H1 (cell line): ENCODE data around the gene EPN2. TPM values are rescaled to one million over a fixed set of nuclear protein-coding genes. Genes with fewer than 3 reads are reported as not detected.

Experiments
- CHD7 ChIP-seq: fragments of 300-600 bp; sonication (generic); IDR thresholded peaks from 2 replicates; pipeline ENCODE4 v1.7.1; 2012; ENCODE audit warnings: low read length, moderate library complexity, mild to moderate bottlenecking, inconsistent platforms; ENCODE audit not compliant: insufficient replicate concordance
- polyA plus RNA-seq, 7 experiments: library from polyadenylated mRNA; depleted of rRNA in 3 of 7; stranded (reverse) in 5 of 7; unstranded in 2 of 7; fragments of >200 nt in 5 of 7; fragments of 200-250 nt in 2 of 7; gene quantifications; 1 replicate in 5 of 7; 2 replicates in 1 of 7; 4 replicates in 1 of 7; pipeline versions ENCODE4 v1.2.1 to v1.2.3, GENCODE V29; 2011 to 2013; ENCODE audit warnings: missing spikeins in 2 of 7, mixed read lengths in 2 of 7
- total RNA-seq: library from RNA; stranded (reverse); fragmentation: NEBNext Ultra II Directional; extraction: Animal tissue kit (Norgen Biotek cat#: 25700); gene quantifications from 2 replicates; pipeline ENCODE4 v1.2.1, GENCODE V29; 2021

The EPN2 gene
- total and polyA plus RNA-seq, 2 of the 8 experiments (the other 6 are each of a cell fraction or from before 2014, with no cell fraction given): 28.7 to 55.8 TPM

GRCh38 chr17:19345067-19345460 is 107.9 kb downstream of the EPN2 start (continued):
- TF ChIP-seq CHD7: no peak
